ENCODE measurements around the gene SH3BP2.
A peak's percentile ranks its signal among the peaks of the same experiment; 100 is the strongest.

SH3BP2 gene, protein sequence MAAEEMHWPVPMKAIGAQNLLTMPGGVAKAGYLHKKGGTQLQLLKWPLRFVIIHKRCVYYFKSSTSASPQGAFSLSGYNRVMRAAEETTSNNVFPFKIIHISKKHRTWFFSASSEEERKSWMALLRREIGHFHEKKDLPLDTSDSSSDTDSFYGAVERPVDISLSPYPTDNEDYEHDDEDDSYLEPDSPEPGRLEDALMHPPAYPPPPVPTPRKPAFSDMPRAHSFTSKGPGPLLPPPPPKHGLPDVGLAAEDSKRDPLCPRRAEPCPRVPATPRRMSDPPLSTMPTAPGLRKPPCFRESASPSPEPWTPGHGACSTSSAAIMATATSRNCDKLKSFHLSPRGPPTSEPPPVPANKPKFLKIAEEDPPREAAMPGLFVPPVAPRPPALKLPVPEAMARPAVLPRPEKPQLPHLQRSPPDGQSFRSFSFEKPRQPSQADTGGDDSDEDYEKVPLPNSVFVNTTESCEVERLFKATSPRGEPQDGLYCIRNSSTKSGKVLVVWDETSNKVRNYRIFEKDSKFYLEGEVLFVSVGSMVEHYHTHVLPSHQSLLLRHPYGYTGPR
- total RNA-seq, result 67.2 reads per million, percentile 74 among the genes with 10 or more reads in this experiment

DNA sequence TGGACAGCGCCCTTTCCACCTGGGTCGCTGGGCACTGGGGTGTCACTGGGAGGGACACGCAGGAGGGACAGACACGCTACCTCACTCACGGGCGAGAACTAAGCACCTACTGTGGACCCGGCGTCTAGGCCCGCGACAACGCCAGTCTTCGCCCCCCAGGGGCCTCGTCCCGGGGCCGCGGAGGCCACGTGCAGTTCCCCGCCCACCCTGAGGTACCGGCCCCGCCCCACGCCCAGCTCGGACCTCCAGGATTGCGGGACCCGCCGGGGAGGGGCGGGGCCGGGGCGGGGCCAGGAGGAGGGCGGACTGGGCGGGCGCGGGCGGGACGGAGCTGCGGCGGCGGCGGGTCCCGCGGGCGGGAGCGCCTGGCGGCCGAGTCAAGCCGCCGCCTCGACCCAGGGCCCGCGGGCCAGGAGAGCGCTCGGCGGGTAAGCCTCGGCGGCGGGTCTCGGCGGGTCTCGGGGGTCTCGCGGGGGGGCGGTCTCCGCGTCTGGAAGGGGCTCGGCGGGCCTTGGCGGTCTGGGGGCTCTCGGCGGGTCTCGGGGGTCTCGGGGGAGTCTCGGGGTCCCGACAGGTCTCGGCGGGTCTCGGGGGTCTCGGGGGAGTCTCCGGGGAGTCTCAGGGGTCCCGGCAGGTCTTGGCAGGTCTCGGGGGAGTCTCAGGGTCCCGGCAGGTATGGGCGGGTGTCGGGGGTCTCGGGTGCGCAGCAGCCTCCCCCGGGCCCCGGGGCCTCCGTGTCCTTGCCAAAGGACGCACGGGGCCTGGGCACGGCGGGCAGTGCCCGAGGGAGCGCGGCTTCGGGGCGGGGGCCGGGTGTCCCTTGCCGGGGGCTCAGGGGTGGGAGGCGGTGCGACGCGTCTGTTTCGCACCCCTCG is at the start of gene SH3BP2:
Gene SH3BP2 (plus strand): TSS at position 375 of the 875 bp plus-strand sequence. CDS start 27,533 bp downstream, outside the sequence.
- DNase-seq, result peak; percentile 50

DNA sequence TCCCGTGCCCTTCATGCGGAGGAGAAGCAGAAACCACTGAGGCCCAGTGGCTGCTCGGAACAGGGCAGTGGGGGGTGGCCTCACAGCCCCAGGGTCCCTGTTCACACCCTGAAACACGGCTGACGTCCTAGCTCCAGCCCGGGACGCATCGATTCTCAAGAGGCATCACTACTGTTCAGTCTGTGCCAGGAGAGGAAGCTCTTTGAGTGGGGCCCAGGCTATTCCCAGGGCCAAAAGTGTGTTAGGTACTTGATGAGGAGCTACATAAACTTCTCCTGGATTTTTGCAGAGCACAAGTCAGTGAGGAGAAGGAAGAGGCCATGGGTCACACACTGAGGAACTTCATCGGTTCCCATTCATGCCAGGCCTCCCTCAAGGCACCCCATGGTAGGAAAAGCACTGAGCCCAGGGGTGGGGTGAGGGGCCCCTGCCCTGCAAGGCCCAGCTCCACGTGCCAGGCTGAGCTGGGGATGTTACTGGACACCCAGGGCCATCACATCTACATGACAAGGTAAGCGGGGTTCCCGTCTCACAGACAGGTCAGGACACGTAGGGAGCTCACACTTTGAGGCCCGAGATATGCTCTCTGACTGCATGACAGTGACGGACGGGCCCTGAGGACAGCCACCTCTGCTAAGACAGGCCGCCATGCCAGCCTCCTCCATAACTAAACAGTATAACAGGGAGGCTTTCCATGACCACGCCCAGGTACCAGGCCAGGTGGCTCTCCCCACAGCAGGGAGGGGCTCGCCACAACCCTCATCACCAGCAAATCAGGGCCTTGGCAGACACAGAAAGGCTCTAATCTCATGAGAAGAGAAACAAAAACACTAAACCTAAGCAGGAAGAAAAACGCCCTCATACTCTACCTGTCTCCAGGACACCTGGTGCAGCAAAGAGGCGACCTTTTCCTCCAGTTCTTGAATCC is 49.1 kb upstream of the SH3BP2 start:
- DNase-seq, result no peak

DNA sequence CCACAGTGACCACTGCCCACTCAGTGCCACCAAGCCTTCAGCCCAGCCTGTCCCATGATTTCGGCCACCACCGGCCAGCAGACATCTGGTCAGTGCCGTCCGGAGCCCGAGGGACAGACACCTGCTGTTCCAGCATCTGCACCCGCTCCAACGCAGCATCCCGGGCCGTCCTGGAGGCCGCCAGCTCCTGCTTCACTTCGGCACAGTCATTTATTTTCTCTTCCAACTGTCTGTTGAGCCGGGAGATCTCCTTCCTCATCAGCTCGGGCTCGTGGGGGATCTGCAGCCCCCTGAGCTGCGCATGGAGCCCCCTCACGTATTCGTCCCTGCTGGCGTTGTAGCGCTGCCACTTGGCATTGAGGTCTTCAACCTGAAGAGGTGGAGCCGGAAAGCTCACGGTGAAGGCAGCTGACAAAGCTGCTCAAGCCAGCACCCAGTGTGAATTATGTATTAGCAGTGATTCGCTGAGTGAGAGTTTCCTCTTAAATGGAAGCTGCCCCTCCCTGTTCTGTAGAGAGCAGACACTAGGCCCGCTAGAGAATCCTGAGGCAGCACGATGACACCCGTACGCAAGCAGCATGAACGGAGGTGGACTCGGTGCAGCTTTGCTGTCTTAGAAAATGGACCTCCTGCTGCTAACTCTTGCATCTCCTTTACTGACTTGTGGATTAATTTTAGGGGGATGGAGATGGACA is 48.2 kb upstream of the SH3BP2 start:
- DNase-seq, result no peak

DNA sequence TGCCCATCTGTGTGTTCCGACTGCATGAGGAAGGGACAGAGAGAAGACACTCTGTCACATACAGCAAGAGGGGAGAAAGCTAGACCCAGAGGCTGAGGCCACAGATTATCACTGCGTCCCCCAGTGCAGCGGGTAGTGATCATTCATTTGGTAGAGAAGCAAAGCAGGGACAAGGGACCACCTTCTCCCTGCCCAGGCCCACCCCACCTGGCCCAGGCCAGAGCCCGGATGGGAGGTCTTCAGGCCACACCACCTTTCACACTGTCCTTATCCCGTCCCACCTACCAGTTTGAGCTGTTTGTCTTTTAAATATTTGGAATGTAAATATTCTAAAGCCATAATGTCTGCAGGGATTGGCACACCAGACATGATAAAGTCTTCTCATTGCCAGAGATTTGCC is 47.4 kb upstream of the SH3BP2 start:
- DNase-seq, result no peak

DNA sequence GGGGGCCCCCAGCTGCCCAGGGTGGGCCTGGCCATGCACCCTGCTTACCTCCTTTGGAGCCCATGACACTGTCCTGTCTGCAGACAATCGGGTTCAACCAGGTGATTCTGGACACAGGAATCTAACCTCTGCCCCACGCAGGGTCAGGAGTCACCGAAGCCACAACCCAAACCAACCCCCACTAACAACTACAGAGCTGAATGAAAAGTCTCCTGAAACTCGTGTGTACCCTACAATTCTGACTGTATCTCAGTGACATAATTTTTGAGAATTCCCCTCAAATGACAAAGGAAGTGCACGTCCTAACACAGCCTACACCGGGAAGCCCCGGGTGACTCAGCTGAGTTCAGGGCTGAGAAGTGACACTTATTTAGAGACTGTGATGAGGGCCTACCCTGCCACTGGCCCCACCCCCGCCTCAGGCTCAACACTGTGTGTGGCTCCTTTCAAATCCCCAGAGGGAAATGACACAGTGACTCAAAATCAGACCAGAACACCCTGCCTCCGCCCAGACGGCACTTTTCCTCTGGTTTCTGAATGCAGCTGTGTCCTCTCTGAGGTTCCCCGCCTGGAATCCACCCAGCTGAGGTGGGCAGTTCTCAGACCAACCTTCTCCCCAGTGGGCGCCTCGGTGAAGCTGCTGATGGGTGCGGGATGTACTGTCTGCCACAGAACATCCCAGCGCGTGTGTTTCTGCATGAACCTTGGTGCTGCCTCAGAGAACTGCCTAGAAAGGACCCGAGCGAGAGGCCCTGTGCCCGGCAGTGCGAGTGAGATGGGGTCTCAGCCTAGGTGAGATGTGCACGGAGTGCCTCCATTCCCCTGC is 46.7 kb upstream of the SH3BP2 start:
- peak; percentile 79 for DNase-seq

DNA sequence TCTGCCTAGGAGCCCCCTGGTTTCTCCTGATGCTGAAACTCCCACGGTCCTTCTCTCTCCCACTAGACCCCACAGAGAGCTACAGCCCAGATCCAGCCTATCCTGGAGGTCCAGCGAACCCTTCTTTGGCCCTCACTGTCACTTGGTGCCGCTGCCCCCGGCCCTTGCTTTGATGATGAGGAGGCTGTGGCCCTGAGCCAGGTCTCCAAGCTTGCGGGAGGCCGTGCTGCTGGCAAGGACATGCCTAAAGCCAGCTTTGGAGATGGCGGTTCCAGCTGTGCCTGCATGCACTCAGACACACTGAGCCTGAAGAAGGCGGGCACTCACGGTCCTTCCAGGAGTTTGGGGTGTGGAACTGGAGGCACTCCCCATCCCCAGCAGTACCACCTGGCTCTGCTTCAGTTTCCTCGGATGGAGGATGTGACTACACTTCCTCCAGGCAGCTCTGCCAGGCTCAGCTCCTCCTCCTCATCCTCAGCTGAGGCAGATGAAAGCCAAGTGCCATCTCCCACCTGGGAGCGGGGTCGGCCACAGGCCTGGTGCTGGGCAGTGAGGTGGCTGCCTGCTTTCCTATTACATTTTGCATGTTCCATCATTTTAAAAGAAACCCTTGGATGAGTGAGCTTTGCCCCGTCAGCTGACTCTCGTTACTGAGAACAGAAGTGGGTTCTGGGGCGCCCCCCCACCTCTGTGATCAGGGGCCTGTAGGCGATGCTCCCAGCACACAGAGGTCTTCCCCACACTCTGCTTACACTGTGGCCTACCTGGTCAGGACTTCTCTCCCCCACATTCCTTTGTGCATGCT is 45.8 kb upstream of the SH3BP2 start:
- DNase-seq, result no peak

DNA sequence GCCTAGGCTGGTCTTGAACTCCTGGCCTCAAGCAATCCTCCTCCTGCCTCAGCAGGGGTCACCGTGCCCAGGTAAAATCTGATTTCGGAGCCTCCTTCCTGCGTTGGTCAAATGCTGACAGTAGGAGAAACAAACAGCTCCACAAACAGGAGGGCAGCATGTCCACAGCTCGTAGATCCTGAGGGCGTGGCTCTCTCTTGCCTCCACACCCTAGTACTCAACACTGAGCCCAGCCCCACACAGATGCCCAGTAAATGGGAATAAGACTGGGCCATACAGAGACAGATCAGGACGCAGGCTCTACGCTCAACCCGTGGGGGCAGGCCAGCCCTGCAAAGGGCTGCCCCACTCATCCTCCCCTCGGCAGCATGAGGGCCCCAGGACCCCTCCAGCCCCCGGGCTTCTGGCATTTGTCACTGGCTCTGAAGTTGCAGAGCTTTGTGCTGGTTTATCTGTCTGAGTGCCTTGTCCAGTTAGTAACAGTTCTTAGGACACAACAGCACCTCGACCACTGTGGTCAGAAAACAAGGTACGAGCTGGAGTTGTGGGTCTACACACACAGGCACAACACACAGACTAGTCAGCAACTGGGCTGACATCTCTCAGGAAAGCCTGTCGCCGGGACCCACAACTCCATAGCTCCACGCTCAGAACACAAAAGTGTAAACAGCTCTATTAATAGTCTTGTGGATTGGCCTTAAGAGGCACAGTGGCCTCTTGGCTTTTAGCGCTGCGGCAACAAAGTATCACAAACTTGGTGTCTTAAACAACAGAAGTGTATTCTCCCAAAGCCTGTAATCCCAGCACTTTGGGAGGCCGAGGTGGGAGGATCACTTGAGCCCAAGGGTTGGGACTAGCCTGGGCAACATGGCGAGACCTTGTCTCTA is 41.9 kb upstream of the SH3BP2 start:
- DNase-seq, result no peak

DNA sequence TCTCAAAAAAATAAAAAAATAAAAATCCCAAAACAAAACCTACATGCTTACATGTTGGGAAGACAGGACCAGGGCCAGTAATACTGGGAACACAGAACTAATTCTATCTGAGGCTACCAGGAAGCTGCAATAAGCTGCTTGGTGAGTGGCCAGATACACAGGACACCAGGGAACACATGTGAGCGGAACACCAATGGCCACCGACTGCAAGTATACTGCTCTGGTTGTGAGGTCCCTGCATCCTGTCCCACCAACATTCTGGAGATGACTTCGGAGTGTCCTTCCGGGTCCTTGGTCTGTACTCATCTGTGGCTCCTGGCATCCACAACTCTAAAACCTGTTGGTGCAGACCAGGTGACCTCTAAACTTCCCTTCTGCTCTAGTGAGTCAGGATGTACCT is 39.4 kb upstream of the SH3BP2 start:
- DNase-seq, result no peak

DNA sequence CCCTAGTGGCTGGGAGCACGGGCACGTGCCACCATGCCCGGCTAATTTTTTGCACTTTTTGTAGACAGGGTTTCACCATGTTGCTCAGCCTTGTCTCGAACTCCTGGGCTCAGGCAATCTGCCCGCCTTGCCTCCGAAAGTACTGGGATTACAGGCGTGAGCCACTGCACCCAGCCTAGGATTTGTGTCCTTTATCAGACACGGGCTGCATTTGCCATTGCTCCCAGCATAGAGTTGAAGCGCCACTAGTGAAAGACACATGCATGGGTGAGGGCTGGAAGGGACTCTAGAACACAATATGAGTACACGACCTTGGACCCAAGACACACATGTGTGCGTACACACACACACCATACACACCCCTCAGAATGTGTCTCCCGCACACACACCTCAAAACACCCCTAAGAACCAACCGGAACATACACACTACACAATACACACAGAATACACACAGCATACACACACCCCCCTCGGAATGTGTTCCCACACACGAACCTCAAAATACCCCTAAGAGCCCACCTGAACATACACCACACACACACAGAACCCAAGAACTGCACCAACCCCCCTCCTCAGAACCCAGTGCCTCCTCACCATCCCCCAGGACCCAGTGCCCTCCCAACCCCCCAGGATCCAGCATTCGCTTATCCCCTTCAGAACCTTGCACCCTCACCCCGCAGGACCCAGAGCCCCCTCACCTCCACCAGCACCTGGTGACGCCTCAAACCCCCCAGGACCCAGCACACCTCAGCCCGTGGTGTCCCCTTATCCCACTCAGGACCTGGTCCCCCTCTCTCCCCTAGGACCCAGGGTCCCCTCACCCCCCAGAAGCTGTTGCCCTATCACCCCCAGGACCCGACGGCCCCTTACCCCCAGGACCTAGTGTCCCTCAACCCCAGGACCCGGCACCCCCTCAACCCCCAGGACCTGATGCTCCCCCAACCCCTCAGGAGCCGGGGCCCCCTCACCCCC is 37.8 kb upstream of the SH3BP2 start:
- no peak for DNase-seq

DNA sequence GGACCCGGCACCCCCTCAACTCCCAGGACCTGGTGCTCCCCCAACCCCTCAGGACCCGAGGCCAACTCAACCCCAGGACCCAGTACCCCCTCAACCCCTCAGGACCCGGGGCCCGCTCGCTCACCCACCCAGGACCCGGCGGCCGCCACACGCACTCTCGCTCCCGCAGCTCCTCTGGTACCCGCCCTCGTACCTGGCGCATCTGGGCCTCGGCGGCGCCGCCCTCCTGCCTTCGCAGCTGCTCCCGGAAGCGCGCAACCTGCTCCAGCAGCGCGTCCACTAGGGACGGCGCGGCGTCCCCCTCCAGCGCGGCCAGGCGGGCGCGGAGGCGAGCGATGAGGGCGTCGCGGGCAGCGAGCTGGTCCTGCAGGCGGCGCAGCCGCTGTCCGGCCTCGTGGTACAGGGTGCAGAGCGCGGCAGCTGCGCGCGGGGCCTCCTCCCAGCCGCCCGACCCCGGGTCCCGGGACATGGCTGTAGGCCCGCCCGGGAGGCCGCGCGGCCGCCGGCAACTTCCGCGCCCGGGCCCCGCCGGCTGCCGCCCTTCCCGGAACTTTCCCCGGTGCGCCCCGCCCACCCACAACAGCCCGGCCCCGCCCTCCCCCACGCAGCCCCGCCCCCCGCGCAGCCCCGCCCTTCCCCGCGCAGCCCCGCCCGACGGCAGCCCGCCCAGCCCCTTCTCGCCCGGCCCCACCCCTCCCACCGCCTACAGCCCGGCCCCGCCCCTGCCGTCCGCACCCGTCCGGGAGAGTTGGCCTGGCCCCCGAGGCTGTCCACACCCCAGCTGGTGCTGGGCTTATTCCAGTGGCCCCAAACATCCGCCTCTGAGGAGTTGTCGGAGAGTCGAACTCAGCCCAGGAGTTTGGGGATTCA is 36.8 kb upstream of the SH3BP2 start, which contains the start of gene TNIP2:
Gene TNIP2 (minus strand): TSS at position 516 of the 870 bp plus-strand sequence. CDS start 47 bp downstream, at position 469.
- peak; percentile 71 for DNase-seq

DNA sequence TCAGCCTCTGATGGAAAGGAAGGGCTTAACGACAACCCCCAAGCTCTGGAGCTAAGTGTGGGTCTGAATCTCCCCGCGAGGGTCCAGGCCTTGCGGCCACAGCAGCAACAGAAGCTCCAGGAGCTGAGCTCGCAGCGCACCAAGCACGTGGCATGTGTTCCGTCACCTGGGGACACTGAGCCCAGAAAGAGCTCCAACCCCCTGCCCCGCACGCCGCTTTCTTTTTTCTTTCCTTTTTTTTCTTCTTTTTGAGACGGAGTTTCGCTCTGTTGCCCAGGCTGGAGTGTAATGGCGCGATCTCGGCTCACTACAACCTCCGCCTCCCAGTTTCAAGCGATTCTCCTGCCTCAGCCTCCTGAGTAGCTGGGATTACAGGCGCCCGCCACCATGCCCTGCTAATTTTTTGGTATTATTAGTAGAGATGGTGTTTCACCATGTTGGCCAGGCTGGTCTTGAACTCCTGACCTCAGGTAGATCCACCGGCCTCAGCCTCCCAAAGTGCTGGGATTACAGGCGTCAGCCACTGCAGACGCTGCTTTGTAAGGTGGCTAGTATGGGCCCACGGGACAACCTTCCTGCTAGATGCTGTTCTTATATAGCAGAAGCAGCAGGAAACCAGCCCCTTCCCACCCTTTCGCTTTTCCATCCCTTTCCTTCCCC is 36.1 kb upstream of the SH3BP2 start:
- no peak for DNase-seq

DNA sequence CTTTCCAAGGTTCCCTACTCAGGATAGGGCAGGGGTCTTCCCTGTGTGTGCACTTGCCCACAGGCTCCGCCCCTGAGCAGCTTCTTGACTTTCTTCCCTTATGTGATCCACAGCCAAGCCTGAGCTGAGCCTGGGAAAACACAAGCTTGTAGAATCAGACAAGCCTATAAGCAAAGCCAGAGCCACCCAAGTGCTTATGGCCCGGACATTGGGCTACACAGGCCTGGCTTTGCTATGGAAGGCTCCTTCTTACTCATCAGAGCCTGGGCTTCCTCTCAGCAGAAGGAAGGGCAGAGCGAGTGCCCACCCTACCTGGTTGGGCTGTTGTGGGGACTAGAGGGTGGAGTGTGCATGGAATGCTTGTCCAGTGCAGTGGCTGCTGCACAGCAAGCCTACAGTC is 35.5 kb upstream of the SH3BP2 start:
- no peak for DNase-seq

DNA sequence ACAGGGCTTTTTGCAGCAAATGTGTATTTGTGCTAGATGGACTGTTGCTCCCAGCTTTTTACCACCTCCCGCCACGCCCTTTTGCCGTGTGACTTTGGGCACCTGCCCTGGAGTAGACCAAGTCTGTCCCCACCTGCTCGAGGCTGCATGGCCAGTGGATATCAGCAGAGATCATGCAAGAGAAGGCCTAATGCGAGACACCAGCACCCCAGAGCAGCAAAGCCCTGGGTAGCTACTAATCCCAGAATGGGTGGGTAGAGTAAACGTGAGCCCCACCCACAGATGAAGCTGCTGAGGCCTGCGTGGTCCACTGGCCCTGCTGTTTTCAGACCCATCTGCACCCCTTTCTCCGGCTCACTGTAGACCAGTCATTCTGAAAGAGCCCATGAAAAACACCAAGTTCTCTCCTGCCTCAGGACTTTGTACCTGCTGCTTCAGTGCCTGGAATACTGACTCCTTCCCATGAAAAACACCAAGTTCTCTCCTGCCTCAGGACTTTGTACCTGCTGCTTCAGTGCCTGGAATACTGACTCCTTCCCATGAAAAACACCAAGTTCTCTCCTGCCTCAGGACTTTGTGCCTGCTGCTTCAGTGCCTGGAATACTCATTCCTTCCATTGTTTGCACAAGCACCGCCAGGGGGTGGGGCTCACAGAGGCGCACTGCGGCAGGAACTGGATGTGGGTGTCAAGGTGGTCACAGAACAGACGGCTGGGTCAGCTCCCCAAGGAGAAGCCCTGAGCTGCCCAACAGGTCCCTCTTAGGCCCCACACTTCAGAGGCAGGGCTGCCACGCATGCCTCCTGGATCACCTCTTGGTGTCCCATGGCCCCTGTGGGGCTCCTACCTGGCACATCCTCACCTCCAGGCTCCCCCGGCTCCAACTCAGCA is 31.6 kb upstream of the SH3BP2 start:
- no peak for DNase-seq

DNA sequence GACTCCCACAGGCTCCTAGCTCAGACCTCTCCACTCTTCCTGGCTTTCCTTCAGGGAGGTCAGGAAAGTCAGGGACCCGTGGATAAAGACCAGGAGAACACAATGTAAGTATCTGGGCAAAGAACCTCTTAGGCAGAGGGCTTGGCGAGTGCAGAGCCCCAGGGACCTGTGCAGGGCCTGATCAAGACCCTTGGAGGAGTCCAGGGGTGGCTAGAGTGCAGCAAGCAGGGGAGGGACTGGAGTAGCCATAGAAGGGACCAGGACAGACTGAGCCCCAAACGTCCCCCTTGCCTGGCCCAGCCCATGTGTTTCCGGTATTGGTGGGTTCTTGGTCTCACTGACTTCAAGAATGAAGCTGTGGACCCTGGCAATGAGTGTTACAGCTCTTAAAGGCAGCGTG is 30.8 kb upstream of the SH3BP2 start:
- no peak for DNase-seq
